CD14-positive monocyte (primary cell): ENCODE data around the gene TACC2. TPM values are rescaled to one million over a fixed set of nuclear protein-coding genes. Genes with fewer than 3 reads are reported as not detected.

Experiments used
- DNase-seq, 3 donors: peaks; one replicate each; pipeline ENCODE4 v3.0.0-alpha.2; 2011 to 2022
- H2AFZ ChIP-seq: 2 replicates; pipeline ENCODE4 v1.6.0; 2012; ENCODE audit warnings: mild to moderate bottlenecking, low read depth, low read length, inconsistent platforms; ENCODE audit not compliant: insufficient read depth, poor library complexity, severe bottlenecking
- H3K27ac ChIP-seq, 2 donors: 1 replicate in 1 of 2; 2 replicates in 1 of 2; pipeline ENCODE4 v1.5.1; 2012 to 2013; ENCODE audit warnings: low read length in 2 of 2, control low read depth in 1 of 2, inconsistent platforms in 1 of 2, low read depth in 1 of 2, mild to moderate bottlenecking in 1 of 2
- H3K27me3 ChIP-seq, 2 donors: one replicate each; pipeline versions ENCODE4 v1.6.0 to v1.6.1; 2011 to 2013; ENCODE audit warnings: low read length in 2 of 2; ENCODE audit not compliant: control insufficient read depth in 2 of 2, insufficient read depth in 2 of 2
- H3K36me3 ChIP-seq, 2 donors: replicated peaks in 1 of 2; 1 replicate in 1 of 2; 2 replicates in 1 of 2; pipeline versions ENCODE4 v1.5.1 to v1.6.1; 2012 to 2013; ENCODE audit warnings: low read length in 2 of 2, control low read depth in 1 of 2, inconsistent platforms in 1 of 2, mild to moderate bottlenecking in 1 of 2; ENCODE audit not compliant: insufficient read depth in 2 of 2, control insufficient read depth in 1 of 2
- H3K4me1 ChIP-seq, 2 donors: 1 replicate in 1 of 2; 2 replicates in 1 of 2; pipeline versions ENCODE4 v1.5.1 to v1.6.1; 2012 to 2013; ENCODE audit warnings: low read length in 2 of 2, control low read depth in 1 of 2, inconsistent platforms in 1 of 2, mild to moderate bottlenecking in 1 of 2, moderate library complexity in 1 of 2; ENCODE audit not compliant: insufficient read depth in 2 of 2, control insufficient read depth in 1 of 2
- H3K4me2 ChIP-seq: replicated peaks from 2 replicates; pipeline ENCODE3; 2012; ENCODE audit warnings: low read length, moderate library complexity, mild to moderate bottlenecking; ENCODE audit not compliant: poor library complexity, severe bottlenecking; ENCODE audit errors: extremely low read depth
- H3K4me3 ChIP-seq, 3 experiments: fragments of 200-600 bp in 1 of 3; sonication (generic) in 1 of 3; replicated peaks in 1 of 3; 1 replicate in 2 of 3; 2 replicates in 1 of 3; pipeline ENCODE4 v1.5.1; 2011 to 2013; ENCODE audit warnings: low read length in 3 of 3, mild to moderate bottlenecking in 3 of 3, control low read depth in 2 of 3, low read depth in 2 of 3, inconsistent platforms in 1 of 3, moderate library complexity in 1 of 3
- H3K79me2 ChIP-seq: 2 replicates; pipeline ENCODE4 v1.6.0; 2012; ENCODE audit warnings: mild to moderate bottlenecking, control low read depth, inconsistent platforms, low read length, moderate library complexity; ENCODE audit not compliant: insufficient read depth
- H3K9ac ChIP-seq: 2 replicates; pipeline ENCODE4 v1.6.0; 2017; ENCODE audit warnings: low read length, mild to moderate bottlenecking; ENCODE audit not compliant: insufficient read depth, poor library complexity, severe bottlenecking
- H3K9me3 ChIP-seq, 2 donors: replicated peaks in 1 of 2; 1 replicate in 1 of 2; 2 replicates in 1 of 2; pipeline versions ENCODE4 v1.5.1 to v1.6.1; 2012 to 2013; ENCODE audit warnings: low read length in 2 of 2, control low read depth in 1 of 2; ENCODE audit not compliant: control insufficient read depth in 1 of 2, insufficient read depth in 1 of 2
- H4K20me1 ChIP-seq: 2 replicates; pipeline ENCODE4 v1.6.0; 2012; ENCODE audit warnings: mild to moderate bottlenecking, low read length, control low read depth, moderate library complexity; ENCODE audit not compliant: insufficient read depth
- H3K27ac Mint-ChIP-seq, 7 donors: one replicate each; pipeline ENCODE4 v1.8.0; 2020; ENCODE audit warnings: mild to moderate bottlenecking in 7 of 7, mixed read lengths in 7 of 7, moderate library complexity in 6 of 7, inconsistent platforms in 2 of 7
- H3K27me3 Mint-ChIP-seq, 3 donors: one replicate each; pipeline ENCODE4 v1.8.0; 2021 to 2022; ENCODE audit warnings: low read depth in 3 of 3, mild to moderate bottlenecking in 3 of 3, mixed read lengths in 3 of 3, moderate library complexity in 3 of 3, inconsistent platforms in 1 of 3
- H3K36me3 Mint-ChIP-seq, 2 donors: one replicate each; pipeline ENCODE4 v1.8.0; 2020; ENCODE audit warnings: mixed read lengths in 2 of 2, inconsistent platforms in 1 of 2, mild to moderate bottlenecking in 1 of 2
- H3K4me1 Mint-ChIP-seq: one replicate; pipeline ENCODE4 v1.8.0; 2020; ENCODE audit warnings: mild to moderate bottlenecking, mixed read lengths
- H3K4me3 Mint-ChIP-seq, 2 donors: one replicate each; pipeline ENCODE4 v1.8.0; 2020; ENCODE audit warnings: mild to moderate bottlenecking in 2 of 2, mixed read lengths in 2 of 2, moderate library complexity in 1 of 2
- H3K9me3 Mint-ChIP-seq, 7 donors: one replicate each; pipeline ENCODE4 v1.8.0; 2020 to 2022; ENCODE audit warnings: mixed read lengths in 7 of 7, mild to moderate bottlenecking in 6 of 7, moderate library complexity in 6 of 7, inconsistent platforms in 2 of 7
- CTCF ChIP-seq: fragments of 200-600 bp; IDR thresholded peaks from one replicate; pipeline ENCODE4 v1.8.0; 2022; ENCODE audit warnings: antibody characterized with exemption, mild to moderate bottlenecking
- WGBS: methylation state at CpG from one replicate; pipeline ENCODE4 v1.1.5; 2013; ENCODE audit warnings: missing lambda C conversion rate; ENCODE audit not compliant: insufficient coverage; 5-methylcytosine and 5-hydroxymethylcytosine counted together
- intact Hi-C, 2 donors: fragments of 100-400 bp; cut with micrococcal nuclease; formaldehyde crosslinking; loops; one replicate each; pipeline versions ENCODE4 v1.15.0 to v1.15.1; 2023
- polyA plus RNA-seq, 3 donors: library from polyadenylated mRNA; depleted of rRNA in 1 of 3; unstranded in 2 of 3; stranded (reverse) in 1 of 3; fragments of 300-500 nt in 2 of 3; fragments of >200 nt in 1 of 3; fragmentation: Illumina TruSeq in 2 of 3; gene quantifications; 1 replicate in 2 of 3; 2 replicates in 1 of 3; pipeline ENCODE4 v1.2.3, GENCODE V29; 2012 to 2021

Gene TACC2
- polyA plus RNA-seq, 3 donors = 0.03 TPM; not detected in 2

- H3K27ac Mint-ChIP-seq = no peak overlapping the region
- H3K36me3 ChIP-seq = no peaks in the 10 kb centered on the region
- no peak overlapping the region for H2AFZ ChIP-seq
- no peak overlapping the region for H3K27ac ChIP-seq
- H3K9me3 ChIP-seq = peaks cover under 1 to 27% of the 10 kb centered on the region in 2 donors
- peaks cover 12 to 35% (median 20%) of the 10 kb centered on the region in 7 donors for H3K9me3 Mint-ChIP-seq
- H3K27me3 ChIP-seq = no peaks in the 10 kb centered on the region
- peaks cover 8% of the 10 kb centered on the region for H4K20me1 ChIP-seq
- no peak for TF ChIP-seq CTCF
- H3K36me3 Mint-ChIP-seq = no peaks in the 10 kb centered on the region
- WGBS = 98% methylated on average over 16 of the region's 26 CpGs
- no peak overlapping the region for H3K4me3 ChIP-seq
- intact Hi-C loops = no loop called here
- peaks cover 10% of the 10 kb centered on the region for H3K4me1 Mint-ChIP-seq
- peaks cover 9% of the 10 kb centered on the region for H3K79me2 ChIP-seq
- no peak overlapping the region for H3K4me2 ChIP-seq
- no peak overlapping the region for H3K9ac ChIP-seq
- H3K4me3 Mint-ChIP-seq = no peak overlapping the region
- peaks cover 1 to 8% (median 2%) of the 10 kb centered on the region in 3 donors for H3K27me3 Mint-ChIP-seq
- peaks cover 16 to 17% of the 10 kb centered on the region in 2 donors for H3K4me1 ChIP-seq
- no peak for DNase-seq
Observed at GRCh38 chr10:121978511-121978910, 10.5 kb upstream of the TACC2 start.

GRCh38 chr10:121981346-121981745 lies 7.6 kb upstream of the TACC2 start:
- no peak for TF ChIP-seq CTCF
- H3K4me3 Mint-ChIP-seq = no peak overlapping the region
- no peak overlapping the region for H3K27ac Mint-ChIP-seq
- no peak overlapping the region for H3K4me3 ChIP-seq
- WGBS = no CpG with 5 or more reads among the region's 2 CpGs
- no peaks in the 10 kb centered on the region for H4K20me1 ChIP-seq
- H3K9ac ChIP-seq = no peak overlapping the region
- no peak for DNase-seq
- peaks cover 15 to 51% (median 38%) of the 10 kb centered on the region in 7 donors for H3K9me3 Mint-ChIP-seq
- intact Hi-C loops = no loop called here
- H3K9me3 ChIP-seq = peaks cover 18 to 39% of the 10 kb centered on the region in 2 donors
- no peak overlapping the region for H3K4me2 ChIP-seq
- no peaks in the 10 kb centered on the region for H3K4me1 Mint-ChIP-seq
- H3K27me3 ChIP-seq = no peaks in the 10 kb centered on the region
- H3K36me3 Mint-ChIP-seq = no peaks in the 10 kb centered on the region
- no peaks in the 10 kb centered on the region for H3K36me3 ChIP-seq
- H3K27me3 Mint-ChIP-seq = peaks cover 5 to 11% (median 6%) of the 10 kb centered on the region in 3 donors
- H3K4me1 ChIP-seq = no peaks in the 10 kb centered on the region
- H3K79me2 ChIP-seq = no peaks in the 10 kb centered on the region
- H2AFZ ChIP-seq = no peak overlapping the region
- H3K27ac ChIP-seq = no peak overlapping the region
